Ishikawa (cell line): ENCODE results near the gene S100A13.
A peak's percentile ranks its signal among the peaks of the same experiment; 100 is the strongest.

Source experiments
- CEBPB ChIP-seq: IDR thresholded peaks from 2 replicates; pipeline ENCODE4 v1.6.1; 2012
- CREB1 ChIP-seq: IDR thresholded peaks from 2 replicates; pipeline ENCODE4 v1.6.1; 2012; ENCODE audit warnings: low read depth
- EGR1 ChIP-seq: IDR thresholded peaks from 2 replicates; pipeline ENCODE4 v1.6.1; 2012
- EP300 ChIP-seq: IDR thresholded peaks from 2 replicates; pipeline ENCODE4 v1.6.1; 2012; ENCODE audit warnings: borderline replicate concordance
- FOXM1 ChIP-seq: IDR thresholded peaks from 2 replicates; pipeline ENCODE4 v1.6.1; 2012; ENCODE audit warnings: low read depth, borderline replicate concordance
- NFIC ChIP-seq: IDR thresholded peaks from 2 replicates; pipeline ENCODE4 v1.6.1; 2012
- RAD21 ChIP-seq: IDR thresholded peaks from 2 replicates; pipeline ENCODE4 v1.6.1; 2012; ENCODE audit warnings: low read depth
- TEAD4 ChIP-seq: IDR thresholded peaks from 2 replicates; pipeline ENCODE4 v1.6.1; 2012
- TF ChIP-seq, protein P1 (sequence below): IDR thresholded peaks from 2 replicates; pipeline ENCODE4 v1.6.1; 2012; ENCODE audit warnings: low read depth, mild to moderate bottlenecking
- TF ChIP-seq, protein P2 (sequence below): IDR thresholded peaks from 2 replicates; pipeline ENCODE4 v1.6.1; 2012

DNA sequence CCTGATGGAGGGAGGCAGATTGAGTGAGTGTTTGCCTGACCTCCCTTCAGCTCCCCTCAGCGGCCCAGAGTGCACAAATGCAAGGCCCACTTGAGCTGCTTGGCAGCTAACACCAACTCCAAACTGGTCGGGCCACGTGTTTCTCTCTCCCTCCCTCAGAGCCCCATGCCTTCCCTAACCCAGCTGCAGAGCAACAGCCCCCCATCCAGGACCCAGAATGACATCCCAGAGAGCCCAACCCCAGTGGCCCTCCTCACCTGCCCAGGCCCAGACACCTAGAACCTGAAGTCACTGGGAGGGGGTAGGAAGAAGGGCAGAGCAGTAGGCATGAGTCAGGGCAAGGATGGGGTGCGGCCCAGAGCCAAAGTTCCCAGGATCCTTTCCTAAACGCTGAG lies 10.4 kb downstream of the S100A13 start:
- TF ChIP-seq RAD21 (no peak), CEBPB (no peak), EP300 (no peak), NFIC (0 out of 2 replicates have a peak, but pooled peaks have one; percentile 11), CREB1 (no peak), TEAD4 (no peak), FOXM1 (no peak), EGR1 (no peak)
- TF ChIP-seq, protein P1, sequence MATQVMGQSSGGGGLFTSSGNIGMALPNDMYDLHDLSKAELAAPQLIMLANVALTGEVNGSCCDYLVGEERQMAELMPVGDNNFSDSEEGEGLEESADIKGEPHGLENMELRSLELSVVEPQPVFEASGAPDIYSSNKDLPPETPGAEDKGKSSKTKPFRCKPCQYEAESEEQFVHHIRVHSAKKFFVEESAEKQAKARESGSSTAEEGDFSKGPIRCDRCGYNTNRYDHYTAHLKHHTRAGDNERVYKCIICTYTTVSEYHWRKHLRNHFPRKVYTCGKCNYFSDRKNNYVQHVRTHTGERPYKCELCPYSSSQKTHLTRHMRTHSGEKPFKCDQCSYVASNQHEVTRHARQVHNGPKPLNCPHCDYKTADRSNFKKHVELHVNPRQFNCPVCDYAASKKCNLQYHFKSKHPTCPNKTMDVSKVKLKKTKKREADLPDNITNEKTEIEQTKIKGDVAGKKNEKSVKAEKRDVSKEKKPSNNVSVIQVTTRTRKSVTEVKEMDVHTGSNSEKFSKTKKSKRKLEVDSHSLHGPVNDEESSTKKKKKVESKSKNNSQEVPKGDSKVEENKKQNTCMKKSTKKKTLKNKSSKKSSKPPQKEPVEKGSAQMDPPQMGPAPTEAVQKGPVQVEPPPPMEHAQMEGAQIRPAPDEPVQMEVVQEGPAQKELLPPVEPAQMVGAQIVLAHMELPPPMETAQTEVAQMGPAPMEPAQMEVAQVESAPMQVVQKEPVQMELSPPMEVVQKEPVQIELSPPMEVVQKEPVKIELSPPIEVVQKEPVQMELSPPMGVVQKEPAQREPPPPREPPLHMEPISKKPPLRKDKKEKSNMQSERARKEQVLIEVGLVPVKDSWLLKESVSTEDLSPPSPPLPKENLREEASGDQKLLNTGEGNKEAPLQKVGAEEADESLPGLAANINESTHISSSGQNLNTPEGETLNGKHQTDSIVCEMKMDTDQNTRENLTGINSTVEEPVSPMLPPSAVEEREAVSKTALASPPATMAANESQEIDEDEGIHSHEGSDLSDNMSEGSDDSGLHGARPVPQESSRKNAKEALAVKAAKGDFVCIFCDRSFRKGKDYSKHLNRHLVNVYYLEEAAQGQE = no peak
- TF ChIP-seq, protein P2, sequence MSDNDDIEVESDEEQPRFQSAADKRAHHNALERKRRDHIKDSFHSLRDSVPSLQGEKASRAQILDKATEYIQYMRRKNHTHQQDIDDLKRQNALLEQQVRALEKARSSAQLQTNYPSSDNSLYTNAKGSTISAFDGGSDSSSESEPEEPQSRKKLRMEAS = peak; percentile 48
